NCI-H1092 treated with DMSO at 0.1 percent for 48 hours (cell line): Measurements from ENCODE around the gene C16orf86.
"Not testable (repeated sequence)": the region's sequence is repeated elsewhere in the genome, so short reads cannot be mapped to it uniquely, and the experiment has no call there.

Experiments
- DNase-seq: peaks from one replicate; lab custom pipeline; 2025; lab: John Stamatoyannopoulos, UW

Gene C16orf86

DNA sequence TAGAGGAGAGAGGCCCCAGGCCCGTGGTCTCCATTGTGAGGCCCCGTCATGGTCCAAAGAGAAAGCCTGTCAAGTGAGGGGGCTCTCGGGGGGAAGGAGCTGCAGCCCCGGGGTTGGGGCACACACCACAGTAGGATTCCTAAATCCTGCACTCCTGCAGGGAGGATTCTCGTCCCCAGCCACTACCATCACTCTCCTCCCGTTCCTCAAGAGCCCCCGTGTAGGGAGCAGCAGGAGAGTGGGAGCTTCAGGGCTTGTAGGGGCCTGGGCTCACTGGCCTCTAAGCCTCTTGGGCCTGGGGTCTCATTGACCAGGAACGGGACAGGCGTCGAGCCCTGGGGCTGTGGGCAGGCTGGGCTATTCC, 821 bp downstream of the C16orf86 start:
- no peak for DNase-seq

- peak; percentile 92 for DNase-seq
Measured at GRCh38 chr16:67667817-67668494, 1.3 kb downstream of the C16orf86 start.

DNA sequence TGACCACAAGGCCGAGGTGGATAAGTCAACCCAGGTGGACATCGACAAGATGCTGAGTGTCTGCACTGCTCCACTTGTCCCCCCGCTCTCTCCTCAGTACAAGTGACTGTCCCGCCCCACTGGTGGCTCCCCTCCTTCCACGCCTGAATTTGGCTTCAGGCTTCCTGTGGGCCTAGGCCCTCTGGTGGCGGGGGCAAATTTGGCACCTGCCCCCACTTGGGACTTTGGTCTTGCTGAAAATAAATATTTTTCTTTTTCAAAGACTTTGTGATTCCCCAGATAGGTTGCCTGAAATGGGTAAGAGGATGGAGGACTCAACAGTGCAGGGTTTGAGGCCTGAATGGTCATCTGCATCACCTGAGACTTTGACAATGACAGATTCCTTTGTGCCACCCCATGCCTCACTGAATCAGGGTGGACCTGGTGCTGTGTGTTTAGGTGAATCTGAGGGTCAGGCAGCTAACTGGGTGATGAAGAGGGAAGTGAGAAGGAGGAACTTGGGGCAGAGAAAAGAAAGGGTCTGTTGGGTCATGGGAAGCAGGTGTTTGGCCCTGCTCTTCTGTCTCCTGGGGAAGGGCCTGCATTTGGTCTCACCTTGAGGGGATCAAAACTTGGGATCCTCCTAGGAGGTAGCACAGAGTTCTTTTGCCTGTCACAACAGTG, 2.0 kb downstream of the C16orf86 start:
- DNase-seq = no peak

DNA sequence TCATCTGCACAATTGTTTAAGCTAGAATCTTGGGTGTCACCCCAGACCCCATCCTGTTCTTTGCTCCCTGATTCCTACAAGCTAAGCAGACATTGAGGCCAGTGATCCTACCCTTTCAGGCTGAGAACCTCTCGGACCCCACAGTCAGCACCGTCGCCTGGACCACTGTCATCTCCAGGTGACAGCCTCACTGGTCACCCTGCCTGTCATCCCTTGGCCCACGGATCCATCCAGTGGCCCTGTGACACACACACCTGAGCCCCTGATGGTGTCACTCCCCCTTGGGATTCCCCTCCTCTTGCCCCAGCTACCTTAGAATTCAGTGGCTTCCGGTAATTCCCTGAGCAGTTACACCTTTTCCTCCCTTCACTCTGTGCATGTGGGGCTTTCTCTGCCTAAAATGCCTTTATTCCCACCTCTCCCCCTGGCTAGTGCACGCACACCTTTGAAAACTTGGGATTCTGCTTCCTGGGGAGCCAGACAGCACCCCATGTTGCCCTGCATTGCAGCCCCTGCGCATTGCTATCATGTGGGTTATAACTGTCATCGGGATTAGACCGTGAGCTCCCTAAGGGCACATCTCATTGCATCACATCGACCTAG, 3.0 kb downstream of the C16orf86 start:
- no peak for DNase-seq

DNA sequence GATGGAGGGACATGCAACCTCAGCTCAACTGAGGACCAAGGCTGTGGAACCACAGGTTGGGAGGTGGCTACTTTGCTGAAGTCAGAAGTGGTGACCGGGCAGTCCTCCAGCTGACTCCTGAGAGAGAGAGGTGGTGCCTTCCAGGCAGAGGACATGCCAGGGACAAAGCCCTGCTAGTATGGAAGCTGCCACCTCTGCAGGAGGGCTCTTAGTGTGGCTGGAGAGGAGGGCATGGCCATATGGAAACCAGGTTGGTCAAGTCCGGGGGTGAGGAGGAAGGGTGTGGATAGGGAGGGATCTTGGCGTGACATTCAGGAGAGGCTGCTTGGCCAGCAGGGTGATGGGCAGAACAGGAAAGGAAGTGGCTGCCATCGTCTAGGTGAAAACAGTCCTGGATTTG, 5.7 kb downstream of the C16orf86 start:
- no peak for DNase-seq

DNA sequence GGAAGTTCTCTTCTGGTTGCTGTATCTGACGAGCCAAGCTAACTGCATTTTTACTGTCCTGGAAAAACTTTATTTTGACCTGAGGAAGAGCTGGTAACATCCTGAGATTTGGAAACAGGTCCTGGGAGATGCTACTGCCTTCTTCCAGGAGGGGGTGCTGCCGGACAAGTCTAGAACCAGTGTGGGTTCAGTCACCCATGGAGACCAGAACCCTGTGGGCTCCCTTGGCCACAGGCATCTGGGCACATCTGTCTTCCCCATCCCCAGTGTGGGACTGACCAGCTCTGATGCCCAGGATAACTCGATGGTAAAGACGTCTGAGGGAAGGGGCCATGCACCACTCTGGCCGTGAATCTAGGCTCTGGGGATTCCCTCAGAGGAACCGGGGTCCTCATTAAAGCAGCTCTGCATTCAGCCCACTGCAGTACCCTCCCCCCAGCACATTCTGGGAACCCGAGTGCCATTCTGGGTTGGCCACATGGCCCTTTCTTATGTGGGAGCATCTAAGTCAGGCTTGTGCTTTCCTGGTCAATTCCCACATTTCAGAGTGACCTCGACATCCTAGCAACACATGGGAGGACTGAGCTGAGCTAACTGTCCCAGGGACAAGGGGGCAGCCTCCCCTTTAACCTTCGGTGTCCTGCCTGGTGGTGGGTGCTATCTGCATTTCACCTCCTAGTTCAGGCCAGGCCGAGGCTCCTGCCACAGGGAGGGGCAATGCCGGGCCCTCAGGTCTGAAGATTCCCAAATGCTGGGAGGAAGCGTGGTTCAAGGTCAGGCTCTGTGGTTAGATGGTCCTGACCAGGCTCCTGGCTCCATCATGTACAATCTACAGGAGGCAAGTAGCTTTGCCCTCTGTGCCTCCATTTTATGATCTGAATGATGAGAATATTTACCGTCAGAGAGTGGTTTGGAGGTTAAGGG, 6.4 kb downstream of the C16orf86 start:
- peak; percentile 47 for DNase-seq

- DNase-seq = peak; percentile 37
Measured at GRCh38 chr16:67673712-67674580, 7.3 kb downstream of the C16orf86 start.

DNA sequence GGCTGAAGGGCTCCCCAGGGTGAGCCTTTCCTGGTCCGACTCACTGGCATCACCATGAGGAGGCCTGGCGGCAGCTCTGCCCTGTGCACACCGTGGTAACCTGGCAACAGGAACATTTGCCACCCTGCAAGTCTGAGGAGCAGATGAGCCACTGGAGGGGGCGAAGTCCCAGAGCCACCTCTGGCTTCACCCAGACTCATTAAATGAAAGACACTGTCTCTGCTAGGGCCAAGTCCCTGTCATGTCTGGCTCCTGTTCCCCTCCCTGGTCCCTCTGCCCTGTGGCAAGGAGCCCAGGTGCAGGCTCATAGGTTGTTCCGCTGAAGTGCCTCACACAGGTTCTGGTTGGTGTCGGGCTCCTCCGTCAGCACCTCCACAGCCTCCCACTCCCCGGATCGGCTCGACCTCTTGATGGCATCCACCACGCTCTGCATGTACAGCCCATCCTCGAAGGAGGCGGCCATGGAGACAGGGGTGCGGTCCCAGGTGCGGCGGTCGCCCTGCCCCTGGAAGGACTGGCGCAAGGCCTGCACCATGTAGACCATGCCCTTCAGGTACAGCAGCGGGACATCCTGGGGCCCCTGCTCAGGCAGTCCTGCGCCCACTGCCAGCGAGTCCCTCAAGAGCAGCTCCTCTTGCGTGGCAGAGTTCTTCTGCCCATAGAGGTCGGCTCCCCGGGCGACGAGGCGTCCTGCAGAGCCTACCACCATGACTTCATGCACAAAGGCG, 8.4 kb downstream of the C16orf86 start:
- DNase-seq = no peak

DNA sequence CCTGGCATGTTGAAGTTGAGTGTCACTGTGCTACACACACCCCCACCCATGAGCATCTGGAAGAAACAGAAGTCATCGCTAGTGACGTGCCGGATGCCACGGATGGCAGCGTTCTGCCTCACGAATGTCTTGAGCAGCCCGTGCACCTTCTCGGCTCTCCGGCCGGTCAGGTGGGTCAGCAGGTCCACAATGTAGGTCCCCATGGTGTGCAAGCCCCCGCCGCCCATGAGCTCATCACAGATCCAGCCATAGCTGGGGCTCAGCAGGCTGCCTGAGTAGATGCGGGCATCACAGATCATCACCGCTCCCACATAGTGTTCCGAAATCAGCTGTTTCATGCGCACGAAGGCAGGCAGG, 8.9 kb downstream of the C16orf86 start:
- no peak for DNase-seq

- no peak for DNase-seq
Measured at GRCh38 chr16:67675999-67676398, 9.4 kb downstream of the C16orf86 start.

DNA sequence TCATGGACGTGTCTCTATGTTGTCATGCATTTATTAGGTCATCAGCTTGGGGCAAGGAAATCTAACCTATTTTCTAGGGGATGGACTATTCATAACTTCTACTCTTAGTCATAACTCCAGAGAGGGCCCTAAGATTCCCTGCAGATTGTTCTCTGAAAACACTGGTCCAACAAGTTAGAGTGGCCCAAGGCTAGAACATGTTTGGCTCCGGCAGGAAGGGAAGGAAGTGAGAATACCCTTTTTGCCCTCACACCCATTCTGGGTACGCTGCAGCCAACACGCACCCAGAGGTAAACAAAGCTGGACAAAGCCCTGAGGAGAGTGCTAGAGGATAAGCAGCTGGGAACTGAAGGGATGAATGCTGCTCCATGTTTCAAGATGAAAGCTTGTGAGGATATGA, 9.9 kb downstream of the C16orf86 start:
- DNase-seq = no peak

DNA sequence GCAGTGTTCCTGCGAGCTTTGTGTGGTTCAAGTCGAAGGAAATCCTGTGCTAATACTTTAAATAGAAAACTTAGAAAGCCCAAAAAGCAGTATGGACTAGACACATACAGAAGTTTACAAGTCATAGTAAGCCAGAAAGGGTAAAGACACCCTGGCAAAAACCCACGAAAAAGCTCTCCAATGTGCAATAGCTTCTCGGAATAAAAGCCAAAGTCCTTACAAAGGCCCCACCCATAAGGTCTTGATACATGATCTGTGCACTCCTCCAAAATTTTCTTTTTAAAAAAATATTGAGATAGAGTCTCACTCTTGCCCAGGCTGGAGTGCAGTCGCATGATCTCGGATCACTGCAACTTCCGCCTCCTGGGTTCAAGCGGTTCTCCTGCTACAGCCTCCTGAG, 10.3 kb downstream of the C16orf86 start:
- no peak for DNase-seq

GRCh38 chr16:67677712-67678111, 11.1 kb downstream of the C16orf86 start:
- no peak for DNase-seq

DNA sequence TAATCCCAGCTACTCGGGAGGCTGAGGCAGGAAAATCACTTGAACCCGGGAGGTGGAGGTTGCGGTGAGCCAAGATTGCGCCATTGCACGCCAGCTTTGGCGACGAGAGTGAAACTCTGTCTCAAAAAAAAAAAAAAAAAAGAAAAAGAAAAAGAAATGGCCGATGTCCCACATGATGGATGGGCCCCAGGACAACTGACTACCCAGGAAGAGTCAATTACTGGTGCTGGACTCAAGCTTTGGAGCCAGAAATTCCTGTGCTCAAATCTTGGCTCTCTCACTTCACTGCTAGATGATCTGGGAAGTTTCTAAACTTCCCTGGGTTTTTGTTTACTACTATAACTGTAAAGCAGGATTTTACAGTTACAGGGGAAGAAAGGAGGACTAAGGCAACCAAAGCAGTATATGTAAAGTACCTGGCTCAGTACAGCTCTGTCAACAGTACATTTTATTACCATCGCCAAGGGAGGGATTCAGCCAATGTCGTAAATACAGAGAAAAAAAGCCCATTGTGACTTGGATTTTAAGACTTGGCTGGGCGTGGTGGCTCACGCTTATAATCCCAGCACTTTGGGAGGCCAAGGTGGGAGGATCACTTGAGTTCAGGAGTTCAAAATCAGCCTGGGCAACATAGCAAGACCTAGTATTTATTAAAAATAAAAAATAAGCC, 11.9 kb downstream of the C16orf86 start:
- no peak for DNase-seq

GRCh38 chr16:67679935-67680897, 13.6 kb downstream of the C16orf86 start:
- DNase-seq = no peak

GRCh38 chr16:67683767-67684166, 17.2 kb downstream of the C16orf86 start:
- DNase-seq = no peak

- no peak for DNase-seq
Measured at GRCh38 chr16:67685388-67686112, 18.9 kb downstream of the C16orf86 start.

GRCh38 chr16:67693517-67694285, 27.1 kb downstream of the C16orf86 start:
- not testable (repeated sequence) for DNase-seq
